GM21786 (cell line): ENCODE results near the gene POTEF.
"Not testable (repeated sequence)": the region's sequence is repeated elsewhere in the genome, so short reads cannot be mapped to it uniquely, and the experiment has no call there.

ENCODE experiments used
- ATAC-seq: cut with Tn5 transposase; IDR thresholded peaks from one replicate; pipeline ENCODE4 v1.9.1; 2021; ENCODE audit not compliant: unreplicated experiment

Gene POTEF

DNA sequence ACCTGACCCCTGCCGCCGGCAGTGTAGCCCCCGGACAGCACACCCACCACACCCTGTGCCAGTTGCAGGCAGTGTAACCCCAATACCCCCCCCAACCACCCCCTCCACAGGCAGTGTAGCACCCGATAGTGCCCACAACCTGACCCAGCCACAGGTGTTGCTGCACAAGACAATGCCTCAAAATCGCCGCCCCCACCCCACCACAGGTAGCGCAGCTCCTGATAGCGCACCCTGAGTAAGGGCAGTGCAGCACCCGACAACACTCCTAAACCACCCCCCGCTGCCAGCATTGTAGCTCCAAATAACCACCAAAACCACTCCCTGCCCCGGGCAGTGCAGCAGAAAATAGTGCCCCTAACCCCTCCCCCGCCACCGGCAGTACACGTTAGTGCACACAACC, 558 bp downstream of the POTEF start:
- not testable (repeated sequence) for ATAC-seq

DNA sequence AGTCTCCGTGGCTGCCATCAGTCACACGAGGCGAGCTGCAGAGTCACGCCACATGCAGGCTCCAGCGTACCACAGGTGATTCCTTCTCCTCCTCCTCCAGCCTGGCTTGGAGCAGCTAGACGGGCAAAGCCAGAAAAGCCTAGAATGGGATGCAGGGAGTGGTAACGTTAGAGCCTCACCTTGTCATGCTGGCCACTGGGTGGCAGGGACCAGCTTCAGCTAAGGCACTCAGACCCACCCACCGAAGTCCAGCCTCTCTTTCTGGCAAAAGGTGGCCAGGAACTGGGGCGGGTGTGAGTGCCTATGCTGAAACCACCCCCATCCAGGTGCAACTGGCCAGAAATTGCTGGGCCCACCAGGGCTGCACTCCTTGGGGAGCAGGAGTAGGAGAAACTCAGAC, 1.3 kb downstream of the POTEF start:
- not testable (repeated sequence) for ATAC-seq

GRCh38 chr2:130120924-130121323, 8.1 kb downstream of the POTEF start:
- ATAC-seq, result not testable (repeated sequence)

DNA sequence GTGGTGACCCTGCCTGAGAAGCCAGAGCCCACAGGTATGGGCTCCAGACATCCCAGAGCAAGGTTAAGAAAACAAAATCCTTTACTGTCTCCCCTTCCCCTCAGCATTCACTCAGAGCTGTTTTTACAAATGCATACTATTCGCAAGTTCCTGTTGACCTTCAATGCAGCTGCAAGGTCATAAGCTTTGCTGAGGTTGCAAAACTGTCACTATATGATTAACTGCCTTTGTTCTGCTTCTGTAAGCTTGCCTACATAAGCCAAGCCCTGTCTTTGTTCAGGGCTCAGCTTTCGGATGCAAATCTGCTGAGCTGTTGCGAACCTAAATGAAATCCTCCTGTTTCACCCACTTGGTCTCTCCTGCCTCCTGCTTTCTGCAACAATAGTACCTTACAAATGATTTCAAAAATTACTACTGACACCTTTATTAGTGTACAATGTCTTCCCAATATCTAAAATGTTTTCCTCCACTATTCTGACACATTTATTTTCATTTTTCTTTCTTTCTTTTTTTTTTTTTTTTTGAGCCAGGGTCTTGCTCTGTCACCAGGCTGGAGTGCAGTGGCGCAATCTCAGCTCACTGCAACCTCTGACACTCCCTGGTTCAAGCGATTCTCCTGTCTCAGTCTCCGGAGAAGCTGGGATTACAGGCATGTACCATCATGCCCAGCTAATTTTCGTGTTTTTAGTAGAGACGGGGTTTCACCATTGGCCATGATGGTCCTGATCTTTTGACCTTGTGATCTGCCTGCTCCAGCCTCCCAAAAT, 26.2 kb downstream of the POTEF start:
- ATAC-seq, result not testable (repeated sequence)

GRCh38 chr2:130062645-130063044, 66.4 kb downstream of the POTEF start:
- not testable (repeated sequence) for ATAC-seq

GRCh38 chr2:130059982-130060381, 69.0 kb downstream of the POTEF start:
- not testable (repeated sequence) for ATAC-seq

- not testable (repeated sequence) for ATAC-seq
Observed at GRCh38 chr2:130056336-130056735, 72.7 kb downstream of the POTEF start.

DNA sequence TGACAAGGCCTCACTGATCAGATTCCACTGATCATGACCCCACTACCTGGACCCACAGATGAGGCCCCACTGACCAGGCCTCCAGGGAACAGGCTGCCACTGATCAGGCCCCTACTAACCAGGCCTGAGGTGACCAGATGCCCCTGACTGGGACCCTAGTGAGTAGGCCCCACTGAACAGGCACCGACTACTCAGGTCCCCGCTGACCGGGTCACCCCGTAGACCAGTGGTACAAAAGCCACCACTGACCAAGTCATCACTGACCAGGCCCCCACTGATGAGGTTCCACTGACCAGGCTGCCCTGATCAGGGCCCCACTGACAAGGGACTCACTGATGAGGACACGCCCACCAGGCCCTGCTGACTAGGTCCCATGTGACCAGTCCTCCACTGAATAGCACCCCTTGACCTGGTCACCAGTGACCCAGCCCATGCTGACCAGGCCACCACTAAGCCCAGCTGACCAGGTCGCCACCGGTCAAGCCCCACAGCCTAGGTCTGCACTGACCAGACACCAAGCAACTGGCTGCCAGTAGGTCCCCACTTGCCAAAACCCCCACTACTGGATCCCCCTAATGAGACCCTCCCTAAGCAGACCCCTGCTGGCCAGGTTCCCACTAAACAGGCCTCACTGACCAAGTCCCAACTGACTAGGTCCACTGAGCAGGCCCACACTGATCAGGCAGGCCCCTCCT, 75.7 kb downstream of the POTEF start:
- ATAC-seq, result not testable (repeated sequence)

GRCh38 chr2:130052376-130052775, 76.6 kb downstream of the POTEF start:
- not testable (repeated sequence) for ATAC-seq

GRCh38 chr2:130048422-130048821, 80.6 kb downstream of the POTEF start:
- ATAC-seq, result not testable (repeated sequence)

- not testable (repeated sequence) for ATAC-seq
Observed at GRCh38 chr2:130038265-130038603, 90.8 kb downstream of the POTEF start.

GRCh38 chr2:130025931-130026330, 103.1 kb downstream of the POTEF start:
- ATAC-seq, result not testable (repeated sequence)
